Neuronal stem cell (in vitro differentiated cells): ENCODE results near the gene DTNBP1.

ENCODE experiments used
- DNase-seq: peaks from one replicate; pipeline ENCODE4 v3.0.0-alpha.2; 2013; ENCODE audit warnings: low spot score
- H2AFZ ChIP-seq: one replicate; pipeline ENCODE4 v1.6.1; 2013; ENCODE audit warnings: mild to moderate bottlenecking, low read length, inconsistent platforms
- H2AK5ac ChIP-seq: 2 replicates; pipeline ENCODE4 v1.6.1; 2013; ENCODE audit warnings: low read depth, mild to moderate bottlenecking, inconsistent platforms, low read length, moderate library complexity, mixed read lengths
- H2BK120ac ChIP-seq: 2 replicates; pipeline ENCODE4 v1.6.1; 2013; ENCODE audit warnings: low read depth, mild to moderate bottlenecking, inconsistent platforms, low read length, moderate library complexity, mixed read lengths
- H2BK12ac ChIP-seq: one replicate; pipeline ENCODE4 v1.6.1; 2013; ENCODE audit warnings: low read length, inconsistent platforms
- H2BK15ac ChIP-seq: 2 replicates; pipeline ENCODE4 v1.6.1; 2013; ENCODE audit warnings: mild to moderate bottlenecking, low read length, inconsistent platforms, mixed read lengths
- H2BK5ac ChIP-seq: one replicate; pipeline ENCODE4 v1.6.1; 2013; ENCODE audit warnings: inconsistent platforms, mild to moderate bottlenecking, low read length, moderate library complexity
- H3K14ac ChIP-seq: one replicate; pipeline ENCODE4 v1.6.1; 2013; ENCODE audit warnings: low read length, inconsistent platforms
- H3K18ac ChIP-seq: 2 replicates; pipeline ENCODE4 v1.6.1; 2013; ENCODE audit warnings: low read length, inconsistent platforms
- H3K23ac ChIP-seq: 2 replicates; pipeline ENCODE4 v1.6.1; 2013; ENCODE audit warnings: low read depth, mild to moderate bottlenecking, mixed read lengths, low read length, inconsistent platforms; ENCODE audit not compliant: poor library complexity
- H3K27ac ChIP-seq: replicated peaks from 3 replicates; pipeline ENCODE4 v1.5.1; 2013; ENCODE audit warnings: low read length, inconsistent platforms
- H3K27me3 ChIP-seq, 3 experiments: 2 replicates each; pipeline ENCODE4 v1.6.1; 2013; ENCODE audit warnings: low read length in 3 of 3, mild to moderate bottlenecking in 2 of 3, inconsistent platforms in 1 of 3, low read depth in 1 of 3, mixed read lengths in 1 of 3, moderate library complexity in 1 of 3; ENCODE audit not compliant: control insufficient read depth in 3 of 3, insufficient read depth in 3 of 3
- H3K36me3 ChIP-seq, 2 donors: replicated peaks in 1 of 2; 2 replicates each; pipeline ENCODE4 v1.6.1; 2013; ENCODE audit warnings: low read length in 2 of 2; ENCODE audit not compliant: control insufficient read depth in 2 of 2, insufficient read depth in 2 of 2
- H3K4ac ChIP-seq: 2 replicates; pipeline ENCODE4 v1.6.1; 2013; ENCODE audit warnings: inconsistent platforms, mild to moderate bottlenecking, low read length, moderate library complexity
- H3K4me1 ChIP-seq, 2 donors: 1 replicate in 1 of 2; 2 replicates in 1 of 2; pipeline ENCODE4 v1.6.1; 2013; ENCODE audit warnings: low read length in 2 of 2, low read depth in 1 of 2; ENCODE audit not compliant: control insufficient read depth in 2 of 2, insufficient read depth in 1 of 2
- H3K4me2 ChIP-seq: one replicate; pipeline ENCODE4 v1.6.1; 2013; ENCODE audit warnings: mild to moderate bottlenecking, low read length, inconsistent platforms; ENCODE audit not compliant: insufficient read depth, poor library complexity, severe bottlenecking
- H3K4me3 ChIP-seq, 2 donors: 2 replicates each; pipeline ENCODE4 v1.5.1; 2013; ENCODE audit warnings: low read length in 2 of 2, mild to moderate bottlenecking in 2 of 2, inconsistent platforms in 1 of 2, moderate library complexity in 1 of 2
- H3K79me1 ChIP-seq: one replicate; pipeline ENCODE4 v1.6.1; 2013; ENCODE audit warnings: low read depth, mild to moderate bottlenecking, inconsistent platforms, low read length, moderate library complexity
- H3K9ac ChIP-seq: one replicate; pipeline ENCODE4 v1.6.1; 2013; ENCODE audit warnings: mild to moderate bottlenecking, low read depth, low read length, inconsistent platforms; ENCODE audit not compliant: poor library complexity
- H3K9me3 ChIP-seq, 2 donors: replicated peaks in 1 of 2; 2 replicates each; pipeline versions ENCODE3 to v1.6.1; 2013; ENCODE audit warnings: low read length in 2 of 2, mild to moderate bottlenecking in 2 of 2, inconsistent platforms in 1 of 2, low read depth in 1 of 2, mixed read lengths in 1 of 2, moderate library complexity in 1 of 2; ENCODE audit not compliant: control insufficient read depth in 2 of 2, insufficient read depth in 1 of 2
- H4K8ac ChIP-seq: one replicate; pipeline ENCODE4 v1.6.1; 2013; ENCODE audit warnings: low read depth, mild to moderate bottlenecking, inconsistent platforms, low read length, moderate library complexity
- H4K91ac ChIP-seq: one replicate; pipeline ENCODE4 v1.6.1; 2013; ENCODE audit warnings: low read length, low read depth, mild to moderate bottlenecking, inconsistent platforms; ENCODE audit not compliant: poor library complexity
- WGBS, 2 donors: extraction: QIAGEN DNeasy Blood & Tissue Kit; methylation state at CpG; one replicate each; pipeline ENCODE4 v1.1.7; 2013; ENCODE audit warnings: missing lambda C conversion rate in 2 of 2, mixed read lengths in 1 of 2; ENCODE audit not compliant: insufficient read length in 2 of 2, insufficient replicate concordance in 1 of 2; ENCODE audit errors: extremely low coverage in 2 of 2; 5-methylcytosine and 5-hydroxymethylcytosine counted together

Gene DTNBP1

DNA sequence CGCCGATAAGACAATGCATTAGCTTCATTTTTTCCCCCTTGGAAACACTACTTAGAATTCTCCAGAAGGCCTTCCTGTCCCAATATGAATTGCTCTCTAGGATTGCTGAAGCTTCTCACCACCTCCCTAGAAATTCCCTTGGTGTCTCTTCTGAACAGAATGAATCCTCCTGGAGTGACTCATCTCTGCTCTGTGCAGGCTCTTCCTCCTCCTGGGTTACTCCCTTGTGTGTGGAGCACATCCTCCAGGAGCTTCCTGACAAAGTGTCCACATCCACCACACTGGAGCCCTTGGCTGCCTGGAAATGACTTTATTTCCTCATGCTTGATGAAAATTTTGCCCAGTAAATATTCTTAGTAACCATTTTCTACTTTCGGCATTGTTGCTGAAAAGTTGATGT is 54.4 kb downstream of the DTNBP1 start:
- H3K36me3 ChIP-seq: peaks cover 2 to 8% of the 10 kb centered on the region in 2 donors
- DNase-seq: no peak
- no peak overlapping the region for H3K4me3 ChIP-seq

GRCh38 chr6:15607603-15608002 is 55.2 kb downstream of the DTNBP1 start:
- Histone ChIP-seq H3K27me3 (no peaks in the 10 kb centered on the region), H2BK5ac (no peak overlapping the region), H3K18ac (no peak overlapping the region), H3K4me1 (no peaks in the 10 kb centered on the region), H3K4ac (no peak overlapping the region), H3K36me3 (peaks cover 2 to 8% of the 10 kb centered on the region in 2 donors), H3K9me3 (peaks cover 3 to 13% of the 10 kb centered on the region in 2 donors), H2AFZ (no peak overlapping the region), H2BK12ac (no peak overlapping the region), H4K8ac (no peak overlapping the region), H3K14ac (no peak overlapping the region), H3K9ac (no peak overlapping the region), H2BK15ac (no peak overlapping the region), H3K4me3 (no peak overlapping the region), H2AK5ac (no peak overlapping the region), H4K91ac (no peak overlapping the region), H3K27ac (no peak overlapping the region), H3K4me2 (no peak overlapping the region), H3K23ac (no peak overlapping the region), H2BK120ac (no peak overlapping the region), H3K79me1 (no peaks in the 10 kb centered on the region)
- no peak for DNase-seq
- WGBS, 2 donors: no CpG with 5 or more reads among the region's 2 CpGs

More for the DNA sequence above, 54.4 kb downstream of the DTNBP1 start:
- Histone ChIP-seq H2BK15ac (no peak overlapping the region), H3K79me1 (no peaks in the 10 kb centered on the region), H3K27ac (no peak overlapping the region), H3K4ac (no peak overlapping the region), H2AK5ac (no peak overlapping the region), H3K27me3 (no peaks in the 10 kb centered on the region), H4K8ac (no peak overlapping the region), H3K23ac (no peak overlapping the region), H2BK5ac (no peak overlapping the region), H3K18ac (no peak overlapping the region), H3K14ac (no peak overlapping the region), H3K9ac (no peak overlapping the region), H3K4me2 (no peak overlapping the region), H2AFZ (no peak overlapping the region), H3K4me1 (no peaks in the 10 kb centered on the region), H2BK12ac (no peak overlapping the region), H3K9me3 (peaks cover 3 to 13% of the 10 kb centered on the region in 2 donors), H4K91ac (no peak overlapping the region), H2BK120ac (no peak overlapping the region)
- no CpG with 5 or more reads among the region's 3 CpGs for WGBS, 2 donors

GRCh38 chr6:15606347-15606746 is 56.5 kb downstream of the DTNBP1 start:
- H2BK15ac ChIP-seq: no peak overlapping the region
- H3K4ac ChIP-seq: no peak overlapping the region
- no CpG with 5 or more reads among the region's 1 CpG for WGBS, 2 donors

GRCh38 chr6:15604843-15605242 is 58.0 kb downstream of the DTNBP1 start:
- DNase-seq: no peak

More at GRCh38 chr6:15606347-15606746, 56.5 kb downstream of the DTNBP1 start:
- Histone ChIP-seq H3K4me3 (no peak overlapping the region), H2BK5ac (no peak overlapping the region), H3K9me3 (peaks cover 3 to 9% of the 10 kb centered on the region in 2 donors), H3K18ac (no peak overlapping the region), H4K8ac (no peak overlapping the region), H2BK120ac (no peak overlapping the region), H2BK12ac (no peak overlapping the region), H2AK5ac (no peak overlapping the region), H3K9ac (no peak overlapping the region), H3K36me3 (peaks cover 2 to 8% of the 10 kb centered on the region in 2 donors), H4K91ac (no peak overlapping the region), H3K27me3 (no peaks in the 10 kb centered on the region), H3K4me1 (no peaks in the 10 kb centered on the region), H3K27ac (no peak overlapping the region), H3K14ac (no peak overlapping the region), H2AFZ (no peak overlapping the region), H3K23ac (no peak overlapping the region), H3K4me2 (no peak overlapping the region), H3K79me1 (no peaks in the 10 kb centered on the region)
- DNase-seq: no peak

More at GRCh38 chr6:15604843-15605242, 58.0 kb downstream of the DTNBP1 start:
- Histone ChIP-seq H3K4me3 (no peak overlapping the region), H3K79me1 (no peaks in the 10 kb centered on the region), H2AFZ (no peak overlapping the region), H3K18ac (no peak overlapping the region), H3K14ac (no peak overlapping the region), H3K4me2 (no peak overlapping the region), H2BK120ac (no peak overlapping the region), H3K23ac (no peak overlapping the region), H3K27ac (no peak overlapping the region), H2BK5ac (no peak overlapping the region), H3K4me1 (no peaks in the 10 kb centered on the region), H2BK15ac (no peak overlapping the region), H2BK12ac (no peak overlapping the region), H3K27me3 (no peaks in the 10 kb centered on the region), H3K4ac (no peak overlapping the region), H3K36me3 (peaks cover 2 to 5% of the 10 kb centered on the region in 2 donors), H3K9me3 (no peaks in the 10 kb centered on the region), H4K91ac (no peak overlapping the region), H2AK5ac (no peak overlapping the region), H4K8ac (no peak overlapping the region), H3K9ac (no peak overlapping the region)
- no CpG with 5 or more reads among the region's 2 CpGs for WGBS, 2 donors
